Left ventricle myocardium inferior (tissue), 1 donor: ENCODE results near the gene PFKFB4. TPM values are rescaled to one million over a fixed set of nuclear protein-coding genes. Genes with fewer than 3 reads are reported as not detected.

Source experiments
- DNase-seq: peaks from one replicate; pipeline ENCODE4 v3.0.0-alpha.2; 2020
- H3K27ac ChIP-seq: fragments of 200-600 bp; replicated peaks from 2 replicates; pipeline ENCODE4 v1.8.0; 2021
- H3K27me3 ChIP-seq: fragments of 200-600 bp; 2 replicates; pipeline ENCODE4 v1.8.0; 2021; ENCODE audit warnings: low read depth
- H3K36me3 ChIP-seq: fragments of 200-600 bp; 2 replicates; pipeline ENCODE4 v1.8.0; 2021
- H3K4me1 ChIP-seq: fragments of 200-600 bp; 2 replicates; pipeline ENCODE4 v1.8.0; 2021
- H3K4me3 ChIP-seq: fragments of 200-600 bp; 2 replicates; pipeline ENCODE4 v1.8.0; 2021; ENCODE audit warnings: mild to moderate bottlenecking, moderate library complexity
- H3K9me3 ChIP-seq: fragments of 200-600 bp; replicated peaks from 2 replicates; pipeline ENCODE4 v1.8.0; 2021
- intact Hi-C: fragments of 100-400 bp; cut with micrococcal nuclease; formaldehyde crosslinking; loops from one replicate; pipeline ENCODE4 v1.11.0; 2022
- total RNA-seq: library from RNA; stranded (reverse); fragmentation: NEBNext Ultra II Directional; extraction: Animal tissue kit (Norgen Biotek cat#: 25700); gene quantifications from one replicate; pipeline ENCODE4 v1.2.1, GENCODE V29; 2021
- TF ChIP-seq, protein P1 (sequence below): fragments of 200-600 bp; IDR thresholded peaks from 2 replicates; pipeline ENCODE4 v1.8.0; 2021; ENCODE audit warnings: antibody characterized with exemption, mild to moderate bottlenecking, borderline replicate concordance
- donor health status: DM: no; HTN: yes; CAD: no; lungs with severe emphysema.

PFKFB4 gene
- total RNA-seq, 1 donor from 2014 or later, result 1.5 TPM

DNA sequence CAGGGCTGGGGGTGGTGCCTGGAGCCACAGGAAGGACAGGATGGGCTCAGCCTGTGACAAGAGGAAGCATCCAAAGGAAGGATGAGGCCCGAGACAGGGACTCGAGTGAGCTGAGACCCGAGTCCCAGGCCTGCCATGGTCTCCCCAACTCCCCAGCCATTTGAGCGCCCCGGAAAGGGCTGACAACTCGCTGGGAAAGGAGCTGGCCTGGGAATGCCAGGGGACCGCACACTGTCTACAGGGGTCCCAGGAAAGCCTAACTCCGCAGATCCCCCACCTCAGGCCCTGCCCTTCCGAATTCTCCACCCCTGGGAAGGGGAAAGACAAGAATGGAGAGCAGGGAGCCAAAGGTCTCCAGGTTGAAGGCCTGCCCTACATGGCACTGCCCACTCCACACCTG lies 31.6 kb downstream of the PFKFB4 start:
- TF ChIP-seq, protein P1, sequence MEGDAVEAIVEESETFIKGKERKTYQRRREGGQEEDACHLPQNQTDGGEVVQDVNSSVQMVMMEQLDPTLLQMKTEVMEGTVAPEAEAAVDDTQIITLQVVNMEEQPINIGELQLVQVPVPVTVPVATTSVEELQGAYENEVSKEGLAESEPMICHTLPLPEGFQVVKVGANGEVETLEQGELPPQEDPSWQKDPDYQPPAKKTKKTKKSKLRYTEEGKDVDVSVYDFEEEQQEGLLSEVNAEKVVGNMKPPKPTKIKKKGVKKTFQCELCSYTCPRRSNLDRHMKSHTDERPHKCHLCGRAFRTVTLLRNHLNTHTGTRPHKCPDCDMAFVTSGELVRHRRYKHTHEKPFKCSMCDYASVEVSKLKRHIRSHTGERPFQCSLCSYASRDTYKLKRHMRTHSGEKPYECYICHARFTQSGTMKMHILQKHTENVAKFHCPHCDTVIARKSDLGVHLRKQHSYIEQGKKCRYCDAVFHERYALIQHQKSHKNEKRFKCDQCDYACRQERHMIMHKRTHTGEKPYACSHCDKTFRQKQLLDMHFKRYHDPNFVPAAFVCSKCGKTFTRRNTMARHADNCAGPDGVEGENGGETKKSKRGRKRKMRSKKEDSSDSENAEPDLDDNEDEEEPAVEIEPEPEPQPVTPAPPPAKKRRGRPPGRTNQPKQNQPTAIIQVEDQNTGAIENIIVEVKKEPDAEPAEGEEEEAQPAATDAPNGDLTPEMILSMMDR, result no peak
- no peak for DNase-seq
- H3K27me3 ChIP-seq, result no peaks in the 10 kb centered on the region
- no peak overlapping the region for H3K27ac ChIP-seq
- H3K9me3 ChIP-seq, result no peaks in the 10 kb centered on the region
- no peaks in the 10 kb centered on the region for H3K36me3 ChIP-seq
- intact Hi-C loops, result no loop called here
- no peak overlapping the region for H3K4me3 ChIP-seq
- no peaks in the 10 kb centered on the region for H3K4me1 ChIP-seq

- Histone ChIP-seq H3K27me3 (no peaks in the 10 kb centered on the region), H3K4me3 (no peak overlapping the region), H3K4me1 (no peaks in the 10 kb centered on the region), H3K9me3 (no peaks in the 10 kb centered on the region), H3K27ac (no peak overlapping the region), H3K36me3 (no peaks in the 10 kb centered on the region)
- intact Hi-C loops, result no loop called here
- TF ChIP-seq, protein P1, result no peak
- DNase-seq, result no peak
Observed at GRCh38 chr3:48521635-48522034, 35.0 kb downstream of the PFKFB4 start.

GRCh38 chr3:48519277-48519643 lies 37.3 kb downstream of the PFKFB4 start:
- no peaks in the 10 kb centered on the region for H3K27me3 ChIP-seq
- H3K36me3 ChIP-seq, result no peaks in the 10 kb centered on the region
- no peak overlapping the region for H3K27ac ChIP-seq
- no peak overlapping the region for H3K4me3 ChIP-seq
- no peak for DNase-seq
- intact Hi-C loops, result no loop called here
- TF ChIP-seq, protein P1, result no peak
- no peaks in the 10 kb centered on the region for H3K4me1 ChIP-seq
- no peaks in the 10 kb centered on the region for H3K9me3 ChIP-seq

DNA sequence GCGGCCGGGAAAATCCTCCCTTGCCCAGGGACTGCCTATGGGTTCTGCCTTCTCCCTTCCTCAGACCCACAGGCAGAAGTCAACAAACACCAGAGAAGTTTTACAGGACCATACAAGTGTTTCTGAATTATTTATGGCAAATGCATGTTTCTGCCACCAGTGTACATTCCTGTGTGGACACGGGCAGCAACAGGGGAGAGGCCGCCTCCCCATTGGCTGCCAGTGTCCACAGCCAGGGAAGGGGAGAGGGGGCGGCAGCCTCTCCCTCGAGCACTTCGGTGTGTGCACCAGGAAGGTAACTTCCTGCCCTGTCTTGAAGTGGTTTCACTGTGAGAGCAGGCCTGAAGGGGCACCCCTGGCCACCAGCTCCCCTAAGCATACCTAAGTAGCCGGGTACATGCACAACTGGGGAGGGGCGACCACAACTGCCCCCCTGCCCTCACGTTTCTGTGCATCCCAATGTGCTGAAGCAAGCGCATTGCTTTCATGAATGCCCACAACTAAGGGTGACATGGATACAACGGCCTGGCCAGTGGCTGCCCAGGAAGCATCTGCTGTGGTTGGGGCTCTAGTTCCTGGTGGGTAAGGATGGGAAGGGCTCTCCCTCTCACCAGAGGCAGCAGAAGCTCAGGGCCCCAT lies 37.8 kb downstream of the PFKFB4 start:
- no peak for DNase-seq
- Histone ChIP-seq H3K27ac (no peak overlapping the region), H3K27me3 (no peaks in the 10 kb centered on the region), H3K36me3 (no peaks in the 10 kb centered on the region), H3K4me1 (no peaks in the 10 kb centered on the region), H3K9me3 (no peaks in the 10 kb centered on the region), H3K4me3 (no peak overlapping the region)
- TF ChIP-seq, protein P1, result no peak
- intact Hi-C loops, result no loop called here

GRCh38 chr3:48518069-48518468 lies 38.5 kb downstream of the PFKFB4 start:
- intact Hi-C loops, result no loop called here
- no peak overlapping the region for H3K4me3 ChIP-seq
- H3K27me3 ChIP-seq, result no peaks in the 10 kb centered on the region
- no peaks in the 10 kb centered on the region for H3K4me1 ChIP-seq
- DNase-seq, result no peak
- no peaks in the 10 kb centered on the region for H3K36me3 ChIP-seq
- no peak overlapping the region for H3K27ac ChIP-seq
- TF ChIP-seq, protein P1, result no peak
- H3K9me3 ChIP-seq, result no peaks in the 10 kb centered on the region
